OCI-LY7 (cell line): Measurements from ENCODE around the gene MPHOSPH8.

Source experiments
- EZH2phosphoT487 ChIP-seq: fragments of 200-600 bp; sonication (generic); IDR thresholded peaks from 2 replicates; pipeline ENCODE4 v1.6.1; 2018; ENCODE audit warnings: low read depth, borderline replicate concordance, mild to moderate bottlenecking, mixed run types, antibody characterized with exemption, low read length, moderate library complexity, mixed read lengths
- TF ChIP-seq, protein P1 (sequence below): fragments of 200-600 bp; sonication (generic); conservative IDR thresholded peaks from 2 replicates; pipeline ENCODE4 v1.5.1; 2014; ENCODE audit warnings: mild to moderate bottlenecking, antibody characterized with exemption, low read length, moderate library complexity, mixed read lengths

DNA sequence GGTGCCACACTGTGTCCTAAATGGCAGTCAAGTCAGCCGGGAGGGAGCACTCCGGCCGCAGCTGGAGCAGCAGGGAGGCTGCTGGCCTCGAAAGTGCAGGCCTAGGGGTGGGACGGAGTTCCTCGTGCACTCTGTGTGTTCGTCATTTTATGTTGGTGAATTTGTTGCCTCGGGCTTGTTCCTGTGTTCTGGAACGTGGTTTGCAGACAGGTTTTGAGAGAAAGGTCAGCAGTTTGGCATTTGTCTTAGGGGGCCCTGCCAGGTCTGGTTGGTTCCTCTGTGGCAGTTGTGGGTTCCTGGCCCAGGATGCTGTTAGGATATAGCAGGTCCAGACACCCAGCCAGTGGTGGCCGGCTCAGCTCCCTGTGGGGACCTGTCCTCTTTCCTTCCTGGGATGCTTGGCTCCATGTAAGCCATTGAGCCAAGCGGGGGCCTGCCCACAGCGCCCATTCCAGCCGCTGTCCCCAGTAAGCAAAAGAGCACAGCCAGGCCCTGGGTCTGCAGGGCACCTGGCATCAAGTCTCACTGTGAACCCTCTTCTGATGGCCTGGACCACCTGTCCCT is 30.0 kb downstream of the MPHOSPH8 start:
- TF ChIP-seq, protein P1, sequence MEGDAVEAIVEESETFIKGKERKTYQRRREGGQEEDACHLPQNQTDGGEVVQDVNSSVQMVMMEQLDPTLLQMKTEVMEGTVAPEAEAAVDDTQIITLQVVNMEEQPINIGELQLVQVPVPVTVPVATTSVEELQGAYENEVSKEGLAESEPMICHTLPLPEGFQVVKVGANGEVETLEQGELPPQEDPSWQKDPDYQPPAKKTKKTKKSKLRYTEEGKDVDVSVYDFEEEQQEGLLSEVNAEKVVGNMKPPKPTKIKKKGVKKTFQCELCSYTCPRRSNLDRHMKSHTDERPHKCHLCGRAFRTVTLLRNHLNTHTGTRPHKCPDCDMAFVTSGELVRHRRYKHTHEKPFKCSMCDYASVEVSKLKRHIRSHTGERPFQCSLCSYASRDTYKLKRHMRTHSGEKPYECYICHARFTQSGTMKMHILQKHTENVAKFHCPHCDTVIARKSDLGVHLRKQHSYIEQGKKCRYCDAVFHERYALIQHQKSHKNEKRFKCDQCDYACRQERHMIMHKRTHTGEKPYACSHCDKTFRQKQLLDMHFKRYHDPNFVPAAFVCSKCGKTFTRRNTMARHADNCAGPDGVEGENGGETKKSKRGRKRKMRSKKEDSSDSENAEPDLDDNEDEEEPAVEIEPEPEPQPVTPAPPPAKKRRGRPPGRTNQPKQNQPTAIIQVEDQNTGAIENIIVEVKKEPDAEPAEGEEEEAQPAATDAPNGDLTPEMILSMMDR, result no peak
- no peak for TF ChIP-seq EZH2phosphoT487
